WTC11 (cell line): ENCODE data around the gene FICD. TPM values are rescaled to one million over a fixed set of nuclear protein-coding genes. Genes with fewer than 3 reads are reported as not detected.
"Not testable (repeated sequence)": the region's sequence is repeated elsewhere in the genome, so short reads cannot be mapped to it uniquely, and the experiment has no call there.

Source experiments
- ATAC-seq: fragments of 200-7000 bp; cut with Tn5 transposase; 2 replicates; pipeline ENCODE4 v1.10.0; 2021; ENCODE audit warnings: mild to moderate bottlenecking, moderate library complexity
- CTCF ChIA-PET: fragments of 300-600 bp; sonication (Branson Sonifier 250); formaldehyde crosslinking; loops from one replicate; lab custom pipeline; 2021; ENCODE audit warnings: antibody characterized with exemption; lab: Charles Lee
- POLR2A ChIA-PET: fragments of 350-600 bp; sonication (Branson Sonifier 250); formaldehyde crosslinking; loops from one replicate; lab custom pipeline; 2021; ENCODE audit warnings: antibody characterized with exemption; lab: Charles Lee
- DNase-seq: peaks from one replicate; pipeline ENCODE4 v3.0.0; 2021; ENCODE audit warnings: low spot score
- H3K27ac Mint-ChIP-seq: 2 replicates; pipeline ENCODE4 v1.8.0; 2021; ENCODE audit warnings: mixed read lengths
- H3K27me3 Mint-ChIP-seq: 2 replicates; pipeline ENCODE4 v1.8.0; 2021; ENCODE audit warnings: low read depth, mild to moderate bottlenecking, moderate library complexity, mixed read lengths
- H3K36me3 Mint-ChIP-seq: 2 replicates; pipeline ENCODE4 v1.8.0; 2021; ENCODE audit warnings: mixed read lengths
- H3K4me1 Mint-ChIP-seq: 2 replicates; pipeline ENCODE4 v1.8.0; 2022; ENCODE audit warnings: mixed read lengths
- H3K4me3 Mint-ChIP-seq: 2 replicates; pipeline ENCODE4 v1.8.0; 2021; ENCODE audit warnings: mild to moderate bottlenecking, moderate library complexity, mixed read lengths
- H3K9me3 Mint-ChIP-seq: 2 replicates; pipeline ENCODE4 v1.8.0; 2021; ENCODE audit warnings: mixed read lengths
- ARID4B ChIP-seq: sonication (generic); formaldehyde crosslinking; IDR thresholded peaks from 2 replicates; pipeline ENCODE4 v1.8.0; 2023; ENCODE audit warnings: missing genetic modification reagents, mild to moderate bottlenecking, borderline replicate concordance
- CREM ChIP-seq: sonication (generic); formaldehyde crosslinking; IDR thresholded peaks from 2 replicates; pipeline ENCODE4 v1.8.1; 2022; ENCODE audit warnings: mild to moderate bottlenecking, missing genetic modification reagents, moderate library complexity
- FOXK1 ChIP-seq: sonication (generic); formaldehyde crosslinking; IDR thresholded peaks from 2 replicates; pipeline ENCODE4 v1.8.0; 2022; ENCODE audit warnings: mild to moderate bottlenecking, moderate library complexity, missing genetic modification reagents
- NR3C1 ChIP-seq: sonication (generic); formaldehyde crosslinking; conservative IDR thresholded peaks from 2 replicates; pipeline ENCODE4 v1.8.1; 2023; ENCODE audit warnings: low read depth, mild to moderate bottlenecking, missing genetic modification reagents
- RELA ChIP-seq: sonication (generic); formaldehyde crosslinking; IDR thresholded peaks from 2 replicates; pipeline ENCODE4 v1.8.1; 2022; ENCODE audit warnings: missing genetic modification reagents, mild to moderate bottlenecking, borderline replicate concordance
- RORB ChIP-seq: fragments of 250-450 bp; sonication (Bioruptor Pico); IDR thresholded peaks from 2 replicates; pipeline ENCODE4 v1.9.0; 2021; ENCODE audit warnings: mild to moderate bottlenecking
- SP1 ChIP-seq: sonication (generic); formaldehyde crosslinking; conservative IDR thresholded peaks from 2 replicates; pipeline ENCODE4 v1.8.1; 2022; ENCODE audit warnings: missing genetic modification reagents
- USF1 ChIP-seq: sonication (generic); formaldehyde crosslinking; IDR thresholded peaks from 2 replicates; pipeline ENCODE4 v1.8.0; 2022; ENCODE audit warnings: mild to moderate bottlenecking, missing genetic modification reagents
- ZBTB21 ChIP-seq: sonication (generic); formaldehyde crosslinking; IDR thresholded peaks from 2 replicates; pipeline ENCODE4 v1.8.1; 2023; ENCODE audit warnings: mild to moderate bottlenecking, missing genetic modification reagents, borderline replicate concordance
- ZNF121 ChIP-seq: sonication (generic); formaldehyde crosslinking; IDR thresholded peaks from 2 replicates; pipeline ENCODE4 v1.8.0; 2023; ENCODE audit warnings: missing genetic modification reagents
- ZNF317 ChIP-seq: sonication (generic); formaldehyde crosslinking; IDR thresholded peaks from 2 replicates; pipeline ENCODE4 v1.8.1; 2023; ENCODE audit warnings: low read depth, mild to moderate bottlenecking, moderate library complexity, missing genetic modification reagents, borderline replicate concordance
- ZSCAN18 ChIP-seq: fragments of 250-450 bp; sonication (Bioruptor Pico); IDR thresholded peaks from 2 replicates; pipeline ENCODE4 v2.1.2; 2022; ENCODE audit warnings: mild to moderate bottlenecking, moderate library complexity
- total RNA-seq: library from RNA; stranded (reverse); gene quantifications from 3 replicates; pipeline ENCODE4 v1.2.3, GENCODE V29; 2021
- TF ChIP-seq, protein P1 (sequence below): sonication (generic); formaldehyde crosslinking; IDR thresholded peaks from 2 replicates; pipeline ENCODE4 v1.8.1; 2022; ENCODE audit warnings: low read depth, missing genetic modification reagents, borderline replicate concordance
- TF ChIP-seq, protein P2 (sequence below): sonication (generic); formaldehyde crosslinking; IDR thresholded peaks from 2 replicates; pipeline ENCODE4 v1.8.1; 2023; ENCODE audit warnings: mild to moderate bottlenecking, missing genetic modification reagents, borderline replicate concordance

Gene FICD
- total RNA-seq, 1 experiment from 2014 or later = 6.3 TPM

GRCh38 chr12:108484845-108485244, 30.2 kb upstream of the FICD start (continued):
- TF ChIP-seq ARID4B (no peak), RORB (CRISPR knock-in tag) (no peak), SP1 (CRISPR knock-in tag) (no peak), NR3C1 (no peak), ZSCAN18 (CRISPR knock-in tag) (no peak), ZNF121 (CRISPR knock-in tag) (no peak)
- TF ChIP-seq, protein P1, sequence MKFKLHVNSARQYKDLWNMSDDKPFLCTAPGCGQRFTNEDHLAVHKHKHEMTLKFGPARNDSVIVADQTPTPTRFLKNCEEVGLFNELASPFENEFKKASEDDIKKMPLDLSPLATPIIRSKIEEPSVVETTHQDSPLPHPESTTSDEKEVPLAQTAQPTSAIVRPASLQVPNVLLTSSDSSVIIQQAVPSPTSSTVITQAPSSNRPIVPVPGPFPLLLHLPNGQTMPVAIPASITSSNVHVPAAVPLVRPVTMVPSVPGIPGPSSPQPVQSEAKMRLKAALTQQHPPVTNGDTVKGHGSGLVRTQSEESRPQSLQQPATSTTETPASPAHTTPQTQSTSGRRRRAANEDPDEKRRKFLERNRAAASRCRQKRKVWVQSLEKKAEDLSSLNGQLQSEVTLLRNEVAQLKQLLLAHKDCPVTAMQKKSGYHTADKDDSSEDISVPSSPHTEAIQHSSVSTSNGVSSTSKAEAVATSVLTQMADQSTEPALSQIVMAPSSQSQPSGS (CRISPR knock-in tag) = no peak
- TF ChIP-seq, protein P2, sequence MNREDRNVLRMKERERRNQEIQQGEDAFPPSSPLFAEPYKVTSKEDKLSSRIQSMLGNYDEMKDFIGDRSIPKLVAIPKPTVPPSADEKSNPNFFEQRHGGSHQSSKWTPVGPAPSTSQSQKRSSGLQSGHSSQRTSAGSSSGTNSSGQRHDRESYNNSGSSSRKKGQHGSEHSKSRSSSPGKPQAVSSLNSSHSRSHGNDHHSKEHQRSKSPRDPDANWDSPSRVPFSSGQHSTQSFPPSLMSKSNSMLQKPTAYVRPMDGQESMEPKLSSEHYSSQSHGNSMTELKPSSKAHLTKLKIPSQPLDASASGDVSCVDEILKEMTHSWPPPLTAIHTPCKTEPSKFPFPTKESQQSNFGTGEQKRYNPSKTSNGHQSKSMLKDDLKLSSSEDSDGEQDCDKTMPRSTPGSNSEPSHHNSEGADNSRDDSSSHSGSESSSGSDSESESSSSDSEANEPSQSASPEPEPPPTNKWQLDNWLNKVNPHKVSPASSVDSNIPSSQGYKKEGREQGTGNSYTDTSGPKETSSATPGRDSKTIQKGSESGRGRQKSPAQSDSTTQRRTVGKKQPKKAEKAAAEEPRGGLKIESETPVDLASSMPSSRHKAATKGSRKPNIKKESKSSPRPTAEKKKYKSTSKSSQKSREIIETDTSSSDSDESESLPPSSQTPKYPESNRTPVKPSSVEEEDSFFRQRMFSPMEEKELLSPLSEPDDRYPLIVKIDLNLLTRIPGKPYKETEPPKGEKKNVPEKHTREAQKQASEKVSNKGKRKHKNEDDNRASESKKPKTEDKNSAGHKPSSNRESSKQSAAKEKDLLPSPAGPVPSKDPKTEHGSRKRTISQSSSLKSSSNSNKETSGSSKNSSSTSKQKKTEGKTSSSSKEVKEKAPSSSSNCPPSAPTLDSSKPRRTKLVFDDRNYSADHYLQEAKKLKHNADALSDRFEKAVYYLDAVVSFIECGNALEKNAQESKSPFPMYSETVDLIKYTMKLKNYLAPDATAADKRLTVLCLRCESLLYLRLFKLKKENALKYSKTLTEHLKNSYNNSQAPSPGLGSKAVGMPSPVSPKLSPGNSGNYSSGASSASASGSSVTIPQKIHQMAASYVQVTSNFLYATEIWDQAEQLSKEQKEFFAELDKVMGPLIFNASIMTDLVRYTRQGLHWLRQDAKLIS (CRISPR knock-in tag) = no peak

- H3K36me3 Mint-ChIP-seq, DNase-seq, ATAC-seq, CTCF ChIA-PET, H3K27me3 Mint-ChIP-seq, H3K27ac Mint-ChIP-seq, H3K4me3 Mint-ChIP-seq, POLR2A ChIA-PET: not testable (repeated sequence)
- peaks cover 13% of the 10 kb centered on the region for H3K4me1 Mint-ChIP-seq
- H3K9me3 Mint-ChIP-seq = peaks cover 14% of the 10 kb centered on the region
Observed at GRCh38 chr12:108485371-108485770, 29.7 kb upstream of the FICD start.

DNA sequence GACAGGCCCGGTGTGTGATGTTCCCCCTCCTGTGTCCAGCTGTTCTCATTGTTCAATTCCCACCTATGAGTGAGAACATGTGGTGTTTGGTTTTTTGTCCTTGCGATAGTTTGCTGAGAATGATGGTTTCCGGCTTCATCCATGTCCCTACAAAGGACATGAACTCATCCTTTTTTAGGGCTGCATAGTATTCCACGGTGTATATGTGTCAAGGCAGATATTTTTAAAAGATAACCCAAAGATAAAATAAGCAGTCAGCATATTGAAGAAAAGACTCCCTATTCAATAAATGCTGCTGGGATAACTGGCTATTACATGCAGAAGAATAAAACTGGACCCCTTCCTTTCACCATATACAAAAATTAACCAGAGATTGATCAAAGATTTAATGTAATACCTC, 28.0 kb upstream of the FICD start:
- H3K4me3 Mint-ChIP-seq, ATAC-seq, H3K36me3 Mint-ChIP-seq, POLR2A ChIA-PET, H3K27me3 Mint-ChIP-seq, H3K27ac Mint-ChIP-seq, DNase-seq, CTCF ChIA-PET: not testable (repeated sequence)
- Mint-ChIP-seq H3K4me1 (peaks cover 13% of the 10 kb centered on the region), H3K9me3 (peaks cover 12% of the 10 kb centered on the region)

- ChIA-PET POLR2A (no interaction called here), CTCF (interaction anchor here (0.6 to 1.0 kb wide), 3 partner anchors 20 to 501 kb away, joined by 3 to 4 read pairs (median 4); no protein-coding TSS in a partner anchor)
- no peaks in the 10 kb centered on the region for H3K4me1 Mint-ChIP-seq
Observed at GRCh38 chr12:108491256-108491655, 23.8 kb upstream of the FICD start.

More at GRCh38 chr12:108491256-108491655, 23.8 kb upstream of the FICD start:
- ATAC-seq = no peak
- peaks cover 18% of the 10 kb centered on the region for H3K9me3 Mint-ChIP-seq
- H3K27me3 Mint-ChIP-seq = no peaks in the 10 kb centered on the region; the same call in 1 of the 2 replicates
- H3K36me3 Mint-ChIP-seq = peaks cover 8% of the 10 kb centered on the region
- H3K27ac Mint-ChIP-seq = no peak overlapping the region
- H3K4me3 Mint-ChIP-seq = no peak overlapping the region
- no peak for TF ChIP-seq ZBTB21 (CRISPR knock-in tag)
- no peak for TF ChIP-seq USF1
- TF ChIP-seq CREM = no peak
- TF ChIP-seq SP1 (CRISPR knock-in tag) = no peak
- no peak for TF ChIP-seq ZNF317 (CRISPR knock-in tag)
- TF ChIP-seq, protein P2 (CRISPR knock-in tag) = no peak
- TF ChIP-seq RELA (CRISPR knock-in tag) = no peak
- TF ChIP-seq FOXK1 (CRISPR knock-in tag) = no peak
- TF ChIP-seq, all 79 proteins: peak for 0
- DNase-seq = no peak
